Ascending aorta (tissue), 2 donors: ENCODE results near the gene FFAR3. TPM values are rescaled to one million over a fixed set of nuclear protein-coding genes. Genes with fewer than 3 reads are reported as not detected.

Experiments
- DNase-seq, 2 donors: peaks; one replicate each; pipeline ENCODE4 v3.0.0-alpha.2; 2019; ENCODE audit warnings: low spot score in 2 of 2
- H3K27ac ChIP-seq, 2 donors: fragments of 200-600 bp; sonication (generic); one replicate each; pipeline ENCODE4 v1.5.1; 2016 to 2017; ENCODE audit warnings: mild to moderate bottlenecking in 1 of 2
- H3K27me3 ChIP-seq: fragments of 200-600 bp; sonication (generic); one replicate; pipeline ENCODE4 v1.5.1; 2017
- H3K36me3 ChIP-seq, 2 donors: fragments of 200-600 bp; sonication (generic); one replicate each; pipeline ENCODE4 v1.5.1; 2016
- H3K4me1 ChIP-seq, 2 donors: fragments of 200-600 bp; sonication (generic); one replicate each; pipeline ENCODE4 v1.5.1; 2016 to 2017; ENCODE audit warnings: mild to moderate bottlenecking in 1 of 2
- H3K4me3 ChIP-seq, 2 donors: fragments of 200-600 bp; sonication (generic); one replicate each; pipeline ENCODE4 v1.5.1; 2016 to 2017; ENCODE audit warnings: mild to moderate bottlenecking in 1 of 2
- H3K9me3 ChIP-seq, 2 donors: fragments of 200-600 bp; sonication (generic); one replicate each; pipeline ENCODE4 v1.5.1; 2016
- intact Hi-C: fragments of 100-400 bp; cut with DNase I; formaldehyde crosslinking; loops from one replicate; pipeline ENCODE4 v1.15.1; 2023
- total RNA-seq: library from RNA; depleted of rRNA; stranded (reverse); fragments of >200 nt; gene quantifications from one replicate; pipeline ENCODE4 v1.1.0, GENCODE V29; 2016
- TF ChIP-seq, protein P1 (sequence below), 3 experiments: fragments of 200-600 bp in 2 of 3; fragments of 450-650 bp in 1 of 3; sonication (generic) in 2 of 3; IDR thresholded peaks; one replicate each; pipeline ENCODE4 v1.5.1; 2016 to 2019; ENCODE audit warnings: antibody characterized with exemption in 3 of 3, mild to moderate bottlenecking in 1 of 3, moderate library complexity in 1 of 3

Gene FFAR3
- total RNA-seq, 1 donor from 2014 or later = not detected

DNA sequence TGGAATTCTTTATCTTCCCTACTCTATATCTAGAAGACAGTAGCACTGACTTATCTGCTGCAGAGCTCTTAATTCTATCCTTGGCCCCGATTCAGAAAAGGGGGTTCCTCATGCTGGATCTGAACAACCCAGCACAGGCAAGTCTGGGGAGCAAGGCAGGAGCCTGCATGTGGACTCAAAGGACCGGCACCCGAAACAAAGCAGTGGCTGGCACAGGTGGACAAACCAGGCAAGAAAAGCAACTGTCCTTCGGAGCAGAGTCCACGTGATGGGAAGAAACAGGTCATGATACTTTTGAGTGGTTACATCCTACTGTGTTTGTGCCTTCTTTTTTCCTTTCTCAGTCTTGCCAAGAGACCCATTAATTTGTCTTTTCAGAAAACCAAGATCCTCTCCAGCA lies 50.9 kb downstream of the FFAR3 start:
- H3K4me1 ChIP-seq = no peaks in the 10 kb centered on the region
- H3K36me3 ChIP-seq = no peaks in the 10 kb centered on the region
- TF ChIP-seq, protein P1, sequence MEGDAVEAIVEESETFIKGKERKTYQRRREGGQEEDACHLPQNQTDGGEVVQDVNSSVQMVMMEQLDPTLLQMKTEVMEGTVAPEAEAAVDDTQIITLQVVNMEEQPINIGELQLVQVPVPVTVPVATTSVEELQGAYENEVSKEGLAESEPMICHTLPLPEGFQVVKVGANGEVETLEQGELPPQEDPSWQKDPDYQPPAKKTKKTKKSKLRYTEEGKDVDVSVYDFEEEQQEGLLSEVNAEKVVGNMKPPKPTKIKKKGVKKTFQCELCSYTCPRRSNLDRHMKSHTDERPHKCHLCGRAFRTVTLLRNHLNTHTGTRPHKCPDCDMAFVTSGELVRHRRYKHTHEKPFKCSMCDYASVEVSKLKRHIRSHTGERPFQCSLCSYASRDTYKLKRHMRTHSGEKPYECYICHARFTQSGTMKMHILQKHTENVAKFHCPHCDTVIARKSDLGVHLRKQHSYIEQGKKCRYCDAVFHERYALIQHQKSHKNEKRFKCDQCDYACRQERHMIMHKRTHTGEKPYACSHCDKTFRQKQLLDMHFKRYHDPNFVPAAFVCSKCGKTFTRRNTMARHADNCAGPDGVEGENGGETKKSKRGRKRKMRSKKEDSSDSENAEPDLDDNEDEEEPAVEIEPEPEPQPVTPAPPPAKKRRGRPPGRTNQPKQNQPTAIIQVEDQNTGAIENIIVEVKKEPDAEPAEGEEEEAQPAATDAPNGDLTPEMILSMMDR (IDR thresholded peaks at IDR 0.05) = no peak
- intact Hi-C loops = no loop called here
- H3K27me3 ChIP-seq = no peaks in the 10 kb centered on the region
- no peak overlapping the region for H3K4me3 ChIP-seq
- DNase-seq = no peak
- no peaks in the 10 kb centered on the region for H3K9me3 ChIP-seq
- H3K27ac ChIP-seq = no peak overlapping the region

Other genes starting within 250 kb of the FFAR3 start
- gene FXYD3, start 242.6 kb upstream of the FFAR3 start, total RNA-seq = not detected
- 59.3 TPM for gene LGI4, start 223.4 kb upstream of the FFAR3 start, total RNA-seq
- 34.8 TPM for gene FXYD1, start 219.6 kb upstream of the FFAR3 start, total RNA-seq
- not detected for gene FXYD7, start 215.2 kb upstream of the FFAR3 start, total RNA-seq
- 138 TPM for gene FXYD5, start 203.7 kb upstream of the FFAR3 start, total RNA-seq
- gene FAM187B, start 129.7 kb upstream of the FFAR3 start, total RNA-seq = not detected
- gene LSR, start 109.5 kb upstream of the FFAR3 start, total RNA-seq = 79.4 TPM
- 116 TPM for gene USF2, start 89.5 kb upstream of the FFAR3 start, total RNA-seq
- gene HAMP, start 75.9 kb upstream of the FFAR3 start, total RNA-seq = not detected
- gene MAG, start 66.3 kb upstream of the FFAR3 start, total RNA-seq = not detected
- gene CD22, start 29.3 kb upstream of the FFAR3 start, total RNA-seq = 0.75 TPM
- not detected for gene FFAR1, start 10.6 kb upstream of the FFAR3 start, total RNA-seq
- not detected for gene GPR42, start 12.6 kb downstream of the FFAR3 start, total RNA-seq
- gene FFAR2, start 89.8 kb downstream of the FFAR3 start, total RNA-seq = not detected
- not detected for gene KRTDAP, start 132.0 kb downstream of the FFAR3 start, total RNA-seq
- gene DMKN, start 155.2 kb downstream of the FFAR3 start, total RNA-seq = 1.7 TPM
- gene SBSN, start 169.9 kb downstream of the FFAR3 start, total RNA-seq = not detected
- gene GAPDHS, start 175.0 kb downstream of the FFAR3 start, total RNA-seq = not detected
- 99.7 TPM for gene TMEM147, start 187.2 kb downstream of the FFAR3 start, total RNA-seq
- not detected for gene ATP4A, start 205.2 kb downstream of the FFAR3 start, total RNA-seq
- not detected for gene PMIS2, start 227.7 kb downstream of the FFAR3 start, total RNA-seq